K562 (cell line): ENCODE measurements around the gene TLR1. TPM values are rescaled to one million over a fixed set of nuclear protein-coding genes. Genes with fewer than 3 reads are reported as not detected.
"Not testable (repeated sequence)": the region's sequence is repeated elsewhere in the genome, so short reads cannot be mapped to it uniquely, and the experiment has no call there.

Experiments used
- ATAC-seq: fragments of 200-7000 bp; cut with Tn5 transposase; 3 replicates; pipeline ENCODE4 v1.9.1; 2020; ENCODE audit warnings: moderate library complexity
- BruUV-seq: library from RNA; stranded (reverse); fragments of 400-500 nt; replicated peaks from 2 replicates; lab custom pipeline; 2021; lab: Mats Ljungman, UMichigan
- CTCF ChIA-PET: fragments of 300-600 bp; formaldehyde crosslinking; extraction: SDS; loops from one replicate; lab custom pipeline; 2021; ENCODE audit warnings: low intra/inter-chr PET ratio; lab: Yijun Ruan, JAX
- POLR2A ChIA-PET: fragments of 300-600, 350-650 bp; sonication (Branson Sonifier 250); formaldehyde crosslinking; extraction: SDS; loops from one replicate; lab custom pipeline; 2021; ENCODE audit warnings: antibody characterized with exemption, inconsistent platforms; lab: Yijun Ruan, JAX
- DNase-seq, 4 experiments: peaks; one replicate each; pipeline versions ENCODE4 v3.0.0 to v3.0.0-alpha.2; 2011 to 2018; ENCODE audit warnings: low spot score in 3 of 4, mixed read lengths in 3 of 4; ENCODE audit errors: extremely low read depth in 1 of 4
- FAIRE-seq: peaks from 2 replicates; lab custom pipeline; 2011; peaks lifted over from hg19 to GRCh38; lab: Jason Lieb, UNC
- H2AFZ ChIP-seq: 2 replicates; pipeline ENCODE4 v1.6.0; 2011; ENCODE audit warnings: low read depth, low read length, control low read depth, inconsistent platforms
- H3K27ac ChIP-seq: fragments of 200-600 bp; 3 replicates; pipeline ENCODE4 v1.8.0; 2011; ENCODE audit warnings: low read depth, mild to moderate bottlenecking, control low read depth, inconsistent platforms, low read length, moderate library complexity, mixed read lengths; ENCODE audit errors: extremely low read depth
- H3K27me3 ChIP-seq, 2 experiments: fragments of 300-600 bp in 1 of 2; 2 replicates in 1 of 2; 3 replicates in 1 of 2; pipeline versions ENCODE4 v1.6.0 to v1.8.0; 2011; ENCODE audit warnings: inconsistent platforms in 2 of 2, low read length in 2 of 2, mild to moderate bottlenecking in 1 of 2, mixed read lengths in 1 of 2, moderate library complexity in 1 of 2; ENCODE audit not compliant: control insufficient read depth in 2 of 2, insufficient read depth in 2 of 2
- H3K36me3 ChIP-seq: fragments of 300-600 bp; 3 replicates; pipeline ENCODE4 v1.8.0; 2011; ENCODE audit warnings: mild to moderate bottlenecking, low read length, inconsistent platforms; ENCODE audit not compliant: control insufficient read depth, insufficient read depth
- H3K4me1 ChIP-seq, 2 experiments: fragments of 200-600 bp in 1 of 2; replicated peaks in 1 of 2; 2 replicates in 1 of 2; 3 replicates in 1 of 2; pipeline versions ENCODE4 v1.5.1 to v1.8.0; 2011; ENCODE audit warnings: inconsistent platforms in 2 of 2, low read length in 2 of 2, mild to moderate bottlenecking in 1 of 2, mixed read lengths in 1 of 2, moderate library complexity in 1 of 2; ENCODE audit not compliant: control insufficient read depth in 2 of 2, insufficient read depth in 2 of 2
- H3K4me2 ChIP-seq: 2 replicates; pipeline ENCODE4 v1.6.1; 2011; ENCODE audit warnings: low read length, control low read depth, inconsistent platforms, mixed read lengths; ENCODE audit not compliant: insufficient read depth
- H3K4me3 ChIP-seq: fragments of 200-600 bp; sonication (generic), shearing (Covaris generic); 2 replicates; pipeline ENCODE4 v1.5.1; 2016; ENCODE audit warnings: control low read depth, inconsistent platforms
- H3K79me2 ChIP-seq: fragments of 200-600 bp; 3 replicates; pipeline ENCODE4 v1.8.0; 2011; ENCODE audit warnings: low read length, inconsistent platforms; ENCODE audit not compliant: control insufficient read depth, insufficient read depth
- H3K9ac ChIP-seq, 2 experiments: 2 replicates each; pipeline versions ENCODE4 v1.6.0 to v1.6.1; 2011; ENCODE audit warnings: low read depth in 2 of 2, low read length in 2 of 2, control low read depth in 1 of 2, inconsistent platforms in 1 of 2, mild to moderate bottlenecking in 1 of 2, mixed read lengths in 1 of 2; ENCODE audit not compliant: insufficient read depth in 1 of 2
- H3K9me1 ChIP-seq: one replicate; pipeline ENCODE4 v1.6.0; 2011; ENCODE audit warnings: inconsistent platforms, mild to moderate bottlenecking, low read length, moderate library complexity; ENCODE audit not compliant: control insufficient read depth, insufficient read depth
- H3K9me3 ChIP-seq: replicated peaks from 2 replicates; pipeline ENCODE4 v1.5.1; 2011; ENCODE audit warnings: low read depth, low read length, inconsistent platforms; ENCODE audit not compliant: control insufficient read depth, insufficient read depth
- H4K20me1 ChIP-seq: replicated peaks from 2 replicates; pipeline ENCODE4 v1.6.1; 2011; ENCODE audit warnings: low read length, inconsistent platforms, mixed read lengths; ENCODE audit not compliant: control insufficient read depth, insufficient read depth
- ATF7 ChIP-seq: fragments of 450-650 bp; IDR thresholded peaks from 2 replicates; pipeline ENCODE4 v1.7.1; 2014; ENCODE audit warnings: mild to moderate bottlenecking, moderate library complexity
- CEBPG ChIP-seq, 3 experiments: fragments of 200-800 bp in 1 of 3; sonication (Bioruptor generic) in 1 of 3; sonication (generic) in 1 of 3; formaldehyde crosslinking in 1 of 3; IDR thresholded peaks in 2 of 3; conservative IDR thresholded peaks in 1 of 3; 2 replicates each; pipeline versions ENCODE4 v1.6.1 to v1.8.0; 2016 to 2022; ENCODE audit warnings: missing compliant biosample characterization in 2 of 3, missing genetic modification characterization in 2 of 3, mild to moderate bottlenecking in 1 of 3, missing genetic modification reagents in 1 of 3
- DNMT1 ChIP-seq: fragments of 450-650 bp; IDR thresholded peaks from 2 replicates; pipeline ENCODE4 v1.6.1; 2016; ENCODE audit warnings: antibody characterized with exemption, mild to moderate bottlenecking
- HDAC2 ChIP-seq: fragments of 450-650 bp; IDR thresholded peaks from 2 replicates; pipeline ENCODE4 v1.6.1; 2016; ENCODE audit warnings: mild to moderate bottlenecking
- HDGF ChIP-seq: fragments of 450-650 bp; IDR thresholded peaks from 2 replicates; pipeline ENCODE4 v1.6.1; 2016
- NELFE ChIP-seq: IDR thresholded peaks from 2 replicates; pipeline ENCODE4 v1.6.1; 2011; ENCODE audit warnings: mild to moderate bottlenecking; ENCODE audit not compliant: insufficient read depth, insufficient read length
- PHF21A ChIP-seq: fragments of 450-650 bp; IDR thresholded peaks from 2 replicates; pipeline ENCODE4 v1.6.1; 2017; ENCODE audit warnings: low read depth, borderline replicate concordance
- RB1 ChIP-seq: fragments of 450-650 bp; IDR thresholded peaks from 2 replicates; pipeline ENCODE4 v1.6.1; 2017; ENCODE audit warnings: low read depth, mild to moderate bottlenecking
- TCFL5 ChIP-seq: fragments of 250-450 bp; sonication (Bioruptor Pico); conservative IDR thresholded peaks from 2 replicates; pipeline ENCODE4 v1.6.1; 2021; ENCODE audit warnings: mild to moderate bottlenecking, moderate library complexity, matching md5 sums
- ZKSCAN3 ChIP-seq: fragments of 250-450 bp; sonication (Bioruptor Pico); IDR thresholded peaks from 2 replicates; pipeline ENCODE4 v1.4.0; 2020
- ZNF41 ChIP-seq: fragments of 250-450 bp; sonication (Bioruptor Pico); conservative IDR thresholded peaks from 2 replicates; pipeline ENCODE4 v1.4.0; 2020; ENCODE audit warnings: mild to moderate bottlenecking
- ZNF507 ChIP-seq: conservative IDR thresholded peaks from 2 replicates; pipeline ENCODE4 v1.6.1; 2017; ENCODE audit warnings: missing genetic modification characterization, missing compliant biosample characterization
- ZNF699 ChIP-seq: fragments of 250-450 bp; sonication (Bioruptor Pico); IDR thresholded peaks from 2 replicates; pipeline ENCODE4 v1.8.0; 2021; ENCODE audit warnings: mild to moderate bottlenecking, moderate library complexity; ENCODE audit not compliant: insufficient replicate concordance
- WGBS: fragments of 100-300 bp; shearing (Covaris generic); methylation state at CpG from one replicate; pipeline ENCODE4 v1.1.6; 2016; ENCODE audit warnings: low coverage, mixed read lengths; ENCODE audit not compliant: insufficient coverage; ENCODE audit errors: missing lambda C conversion rate; 5-methylcytosine and 5-hydroxymethylcytosine counted together
- in situ Hi-C: fragments of 300-500 bp; cut with MboI; formaldehyde crosslinking; loops from 4 replicates; pipeline ENCODE4 v1.15.0; 2018; ENCODE audit warnings: inconsistent platforms, mixed read lengths
- intact Hi-C: fragments of 100-400 bp; cut with micrococcal nuclease; formaldehyde crosslinking; loops from 2 replicates; pipeline ENCODE4 v1.14.2; 2022
- polyA plus RNA-seq, 8 experiments: library from polyadenylated mRNA; depleted of rRNA in 4 of 8; stranded (reverse) in 5 of 8; unstranded in 3 of 8; fragments of >200 nt; fragmentation: Nextera tagmentation in 2 of 8; fragmentation: Illumina TruSeq in 1 of 8; extraction: Ambion mirVana in 2 of 8; extraction: Trizol in 1 of 8; gene quantifications; 2 replicates each; pipeline versions ENCODE4 v1.2.1 to v1.2.3, GENCODE V29; 2011 to 2014; ENCODE audit warnings: inconsistent platforms in 1 of 8, missing spikeins in 1 of 8
- total RNA-seq, 7 experiments: library from RNA; depleted of rRNA in 6 of 7; stranded (reverse); fragments of >200 nt in 6 of 7; fragmentation: Illumina TruSeq in 2 of 7; extraction: Trizol in 2 of 7; gene quantifications; 2 replicates each; pipeline versions ENCODE4 v1.2.1 to v1.2.3, GENCODE V29; 2011 to 2021; ENCODE audit warnings: low replicate concordance in 1 of 7
- TF ChIP-seq, protein P1 (sequence below): fragments of 250-450 bp; sonication (Bioruptor Pico); IDR thresholded peaks from 2 replicates; pipeline ENCODE4 v1.9.0; 2021; ENCODE audit warnings: mild to moderate bottlenecking, inconsistent platforms

Gene TLR1
- total and polyA plus RNA-seq, 9 of the 15 experiments (the other 6 are each of a cell fraction or from before 2014, with no cell fraction given), result 0.11 to 0.49 (median 0.29) TPM

GRCh38 chr4:38768968-38769394, 35.6 kb downstream of the TLR1 start (continued):
- TF ChIP-seq DNMT1 (no peak), PHF21A (no peak), RB1 (no peak)
- TF ChIP-seq, all 486 proteins: peak for 0

GRCh38 chr4:38766940-38767339, 37.7 kb downstream of the TLR1 start:
- H3K9ac ChIP-seq, H3K27ac ChIP-seq, H3K9me3 ChIP-seq, H3K4me3 ChIP-seq, H3K9me1 ChIP-seq, FAIRE-seq, intact Hi-C loops, DNase-seq, H3K4me1 ChIP-seq, CTCF ChIA-PET, BruUV-seq, H4K20me1 ChIP-seq, H3K4me2 ChIP-seq, POLR2A ChIA-PET, H3K79me2 ChIP-seq, ATAC-seq, H3K36me3 ChIP-seq, H2AFZ ChIP-seq: not testable (repeated sequence)
- peaks cover 4 to 30% of the 10 kb centered on the region in 2 experiments for H3K27me3 ChIP-seq
- in situ Hi-C loops, result loop anchor here (10.0 kb wide), 1 partner anchor 378 kb away; no protein-coding TSS in a partner anchor
- WGBS, result 15% methylated on average over 2 of the region's 2 CpGs

DNA sequence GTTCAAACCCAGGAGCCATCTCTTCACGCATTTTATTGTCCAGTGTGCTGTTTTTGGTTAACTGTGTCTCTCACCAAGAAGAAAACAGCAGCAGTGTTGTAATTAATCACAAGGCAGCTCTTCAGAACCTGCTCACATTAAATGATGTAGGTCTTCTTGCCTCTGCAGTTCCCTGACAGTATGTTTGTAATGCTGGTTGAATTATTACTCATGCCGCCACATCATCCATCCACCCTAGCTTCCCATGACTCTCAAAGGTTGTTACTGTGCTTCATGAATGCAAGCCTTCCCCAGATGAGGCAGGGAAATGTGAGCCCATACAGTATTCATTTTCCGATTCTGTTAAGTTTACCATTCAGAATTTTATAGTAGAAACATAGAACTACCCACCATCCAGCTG, 39.2 kb downstream of the TLR1 start:
- no peaks in the 10 kb centered on the region; a peak in 1 of 5 replicates for H3K4me1 ChIP-seq
- H3K9ac ChIP-seq, result no peak overlapping the region
- no peak for ATAC-seq
- FAIRE-seq, result no peak
- H3K4me2 ChIP-seq, result no peak overlapping the region
- in situ Hi-C loops (loop anchor here (10.0 kb wide), 1 partner anchor 379 kb away; no protein-coding TSS in a partner anchor), intact Hi-C loops (no loop called here)
- H4K20me1 ChIP-seq, result no peaks in the 10 kb centered on the region
- no TSS peak for BruUV-seq
- H3K27me3 ChIP-seq, result peaks cover 6 to 38% of the 10 kb centered on the region in 2 experiments
- H3K27ac ChIP-seq, result no peak overlapping the region
- no peak overlapping the region for H2AFZ ChIP-seq
- H3K4me3 ChIP-seq, result no peak overlapping the region
- no peak for TF ChIP-seq ZNF699
- no peak for TF ChIP-seq ATF7
- TF ChIP-seq ZNF507, result no peak
- TF ChIP-seq NELFE, result no peak
- no peak for TF ChIP-seq ZKSCAN3 (CRISPR knock-in tag)
- TF ChIP-seq ZNF41, result no peak
- TF ChIP-seq HDGF, result no peak
- no peak for TF ChIP-seq TCFL5 (CRISPR knock-in tag)
- TF ChIP-seq, protein P1, sequence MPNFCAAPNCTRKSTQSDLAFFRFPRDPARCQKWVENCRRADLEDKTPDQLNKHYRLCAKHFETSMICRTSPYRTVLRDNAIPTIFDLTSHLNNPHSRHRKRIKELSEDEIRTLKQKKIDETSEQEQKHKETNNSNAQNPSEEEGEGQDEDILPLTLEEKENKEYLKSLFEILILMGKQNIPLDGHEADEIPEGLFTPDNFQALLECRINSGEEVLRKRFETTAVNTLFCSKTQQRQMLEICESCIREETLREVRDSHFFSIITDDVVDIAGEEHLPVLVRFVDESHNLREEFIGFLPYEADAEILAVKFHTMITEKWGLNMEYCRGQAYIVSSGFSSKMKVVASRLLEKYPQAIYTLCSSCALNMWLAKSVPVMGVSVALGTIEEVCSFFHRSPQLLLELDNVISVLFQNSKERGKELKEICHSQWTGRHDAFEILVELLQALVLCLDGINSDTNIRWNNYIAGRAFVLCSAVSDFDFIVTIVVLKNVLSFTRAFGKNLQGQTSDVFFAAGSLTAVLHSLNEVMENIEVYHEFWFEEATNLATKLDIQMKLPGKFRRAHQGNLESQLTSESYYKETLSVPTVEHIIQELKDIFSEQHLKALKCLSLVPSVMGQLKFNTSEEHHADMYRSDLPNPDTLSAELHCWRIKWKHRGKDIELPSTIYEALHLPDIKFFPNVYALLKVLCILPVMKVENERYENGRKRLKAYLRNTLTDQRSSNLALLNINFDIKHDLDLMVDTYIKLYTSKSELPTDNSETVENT, result no peak
- TF ChIP-seq CEBPG (CRISPR knock-in tag; IDR thresholded peaks at IDR 0.05), result no peak
- no peak for TF ChIP-seq CEBPG (tag; conservative IDR thresholded peaks at IDR 0.05 in 1 of 2, IDR thresholded peaks at IDR 0.05 in 1 of 2)
- no peak for TF ChIP-seq HDAC2
- no peaks in the 10 kb centered on the region for H3K36me3 ChIP-seq
- DNase-seq, result no peak
- H3K9me3 ChIP-seq, result no peaks in the 10 kb centered on the region
- WGBS, result 22% methylated on average over 3 of the region's 3 CpGs
- H3K79me2 ChIP-seq, result no peaks in the 10 kb centered on the region
- POLR2A ChIA-PET, result no interaction called here
- no peaks in the 10 kb centered on the region for H3K9me1 ChIP-seq
- CTCF ChIA-PET, result no interaction called here
